Caco-2 (cell line): ENCODE data around the gene SORL1. TPM values are rescaled to one million over a fixed set of nuclear protein-coding genes. Genes with fewer than 3 reads are reported as not detected.

Experiments used
- BruUV-seq: library from RNA; stranded (reverse); fragments of 400-500 nt; replicated peaks from 2 replicates; lab custom pipeline; 2021; lab: Mats Ljungman, UMichigan
- CTCF ChIA-PET: fragments of 300-600 bp; sonication (Branson Sonifier 250); formaldehyde crosslinking; loops from one replicate; lab custom pipeline; 2022; ENCODE audit warnings: antibody characterized with exemption; lab: Charles Lee
- POLR2A ChIA-PET: fragments of 300-600 bp; sonication (Branson Sonifier 250); formaldehyde crosslinking; loops from one replicate; lab custom pipeline; 2022; ENCODE audit warnings: antibody characterized with exemption; lab: Charles Lee
- DNase-seq, 2 experiments: peaks; one replicate each; pipeline versions ENCODE4 v3.0.0 to v3.0.0-alpha.2; 2020 to 2022
- H3K27me3 ChIP-seq: replicated peaks from 2 replicates; pipeline ENCODE4 v1.6.0; 2011; ENCODE audit warnings: low read length; ENCODE audit not compliant: control insufficient read depth, insufficient read depth
- H3K36me3 ChIP-seq: 2 replicates; pipeline ENCODE4 v1.5.1; 2011; ENCODE audit warnings: low read length; ENCODE audit not compliant: control insufficient read depth, insufficient read depth
- H3K4me1 ChIP-seq: fragments of 250-450 bp; sonication (Bioruptor Pico); 2 replicates; pipeline ENCODE4 v1.5.1; 2020; ENCODE audit warnings: mild to moderate bottlenecking
- H3K4me3 ChIP-seq: 2 replicates; pipeline ENCODE4 v1.5.1; 2011; ENCODE audit warnings: low read depth, mild to moderate bottlenecking, control low read depth, low read length
- H3K9me3 ChIP-seq: fragments of 250-450 bp; sonication (Bioruptor Pico); 2 replicates; pipeline ENCODE4 v1.5.1; 2020; ENCODE audit warnings: mild to moderate bottlenecking, moderate library complexity
- H3K27ac Mint-ChIP-seq: one replicate; pipeline ENCODE4 v1.8.0; 2022; ENCODE audit warnings: mixed read lengths; ENCODE audit not compliant: unreplicated experiment
- H3K27me3 Mint-ChIP-seq: one replicate; pipeline ENCODE4 v1.8.0; 2022; ENCODE audit warnings: mixed read lengths; ENCODE audit not compliant: insufficient read depth, unreplicated experiment
- H3K36me3 Mint-ChIP-seq: one replicate; pipeline ENCODE4 v1.8.0; 2022; ENCODE audit warnings: mild to moderate bottlenecking, mixed read lengths; ENCODE audit not compliant: insufficient read depth, unreplicated experiment
- H3K4me1 Mint-ChIP-seq: one replicate; pipeline ENCODE4 v1.8.0; 2022; ENCODE audit warnings: low read depth, mixed read lengths; ENCODE audit not compliant: unreplicated experiment
- H3K4me3 Mint-ChIP-seq: one replicate; pipeline ENCODE4 v1.8.0; 2022; ENCODE audit warnings: mild to moderate bottlenecking, moderate library complexity, mixed read lengths; ENCODE audit not compliant: unreplicated experiment
- H3K9me3 Mint-ChIP-seq: one replicate; pipeline ENCODE4 v1.8.0; 2022; ENCODE audit warnings: mixed read lengths; ENCODE audit not compliant: unreplicated experiment
- CTCF ChIP-seq, 2 experiments: fragments of 200-600 bp in 1 of 2; IDR thresholded peaks; 1 replicate in 1 of 2; 2 replicates in 1 of 2; pipeline versions ENCODE4 v1.5.1 to v1.8.0; 2011 to 2022; ENCODE audit warnings: antibody characterized with exemption in 1 of 2, control low read depth in 1 of 2, inconsistent platforms in 1 of 2, low read depth in 1 of 2, low read length in 1 of 2, mild to moderate bottlenecking in 1 of 2, moderate library complexity in 1 of 2; ENCODE audit not compliant: insufficient read depth in 1 of 2, severe bottlenecking in 1 of 2, unreplicated experiment in 1 of 2
- intact Hi-C: fragments of 100-400 bp; cut with micrococcal nuclease; formaldehyde crosslinking; loops from one replicate; pipeline ENCODE4 v1.10.0; 2022; ENCODE audit not compliant: unreplicated experiment
- total RNA-seq: library from RNA; stranded (reverse); gene quantifications from 2 replicates; pipeline ENCODE4 v1.2.3, GENCODE V29; 2022

SORL1 gene
- total RNA-seq, 1 experiment from 2014 or later: 26.3 TPM

DNA sequence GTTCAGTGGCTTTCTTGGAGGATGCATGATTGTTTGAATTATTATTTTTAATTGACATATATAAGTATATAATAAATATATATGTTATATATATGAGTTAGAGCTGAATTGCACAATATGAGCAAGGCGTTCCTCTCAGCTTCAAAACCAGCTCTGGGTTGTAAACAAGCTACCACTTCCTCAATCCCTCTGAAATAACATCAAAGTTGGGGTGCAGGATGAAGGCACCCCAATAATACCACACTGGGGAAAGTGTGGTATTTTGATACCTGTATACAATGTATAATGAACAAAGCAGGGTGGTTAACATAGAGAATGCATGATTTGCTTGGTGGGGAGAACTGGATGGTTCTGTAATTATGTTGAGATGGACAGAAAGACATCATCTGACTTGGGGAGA lies 1.7 kb upstream of the SORL1 start:
- BruUV-seq: no TSS peak
- ChIA-PET POLR2A (interaction anchor here (1.1 kb wide), 1 partner anchor 158 kb away, joined by 6 read pairs; the partner anchor contains the start of gene SC5D), CTCF (interaction anchor here (1.3 to 1.6 kb wide), 2 partner anchors 129 to 141 kb away, joined by 4 to 5 read pairs; no protein-coding TSS in a partner anchor)
- peaks cover 40% of the 10 kb centered on the region for H3K4me1 ChIP-seq
- intact Hi-C loops: loop anchor here (5.0 kb wide), 3 partner anchors 82 to 193 kb away; no protein-coding TSS in a partner anchor
- peak overlapping the region; percentile 47; the same call in 1 of the 2 replicates for H3K4me3 ChIP-seq
- no peak for DNase-seq
- H3K27me3 ChIP-seq: no peaks in the 10 kb centered on the region
- H3K9me3 Mint-ChIP-seq: no peaks in the 10 kb centered on the region
- H3K9me3 ChIP-seq: no peaks in the 10 kb centered on the region
- H3K36me3 Mint-ChIP-seq: no peaks in the 10 kb centered on the region
- no peaks in the 10 kb centered on the region for H3K27me3 Mint-ChIP-seq
- H3K27ac Mint-ChIP-seq: no peak overlapping the region
- no peaks in the 10 kb centered on the region for H3K36me3 ChIP-seq
- TF ChIP-seq CTCF (IDR thresholded peaks at IDR 0.05; ENCODE audit: insufficient read depth in 1 of 2, low read depth in 1 of 2, low read length in 1 of 2, severe bottlenecking in 1 of 2, unreplicated experiment in 1 of 2): no peak
- H3K4me1 Mint-ChIP-seq: peaks cover 37% of the 10 kb centered on the region
- peak overlapping the region; percentile 90 for H3K4me3 Mint-ChIP-seq

DNA sequence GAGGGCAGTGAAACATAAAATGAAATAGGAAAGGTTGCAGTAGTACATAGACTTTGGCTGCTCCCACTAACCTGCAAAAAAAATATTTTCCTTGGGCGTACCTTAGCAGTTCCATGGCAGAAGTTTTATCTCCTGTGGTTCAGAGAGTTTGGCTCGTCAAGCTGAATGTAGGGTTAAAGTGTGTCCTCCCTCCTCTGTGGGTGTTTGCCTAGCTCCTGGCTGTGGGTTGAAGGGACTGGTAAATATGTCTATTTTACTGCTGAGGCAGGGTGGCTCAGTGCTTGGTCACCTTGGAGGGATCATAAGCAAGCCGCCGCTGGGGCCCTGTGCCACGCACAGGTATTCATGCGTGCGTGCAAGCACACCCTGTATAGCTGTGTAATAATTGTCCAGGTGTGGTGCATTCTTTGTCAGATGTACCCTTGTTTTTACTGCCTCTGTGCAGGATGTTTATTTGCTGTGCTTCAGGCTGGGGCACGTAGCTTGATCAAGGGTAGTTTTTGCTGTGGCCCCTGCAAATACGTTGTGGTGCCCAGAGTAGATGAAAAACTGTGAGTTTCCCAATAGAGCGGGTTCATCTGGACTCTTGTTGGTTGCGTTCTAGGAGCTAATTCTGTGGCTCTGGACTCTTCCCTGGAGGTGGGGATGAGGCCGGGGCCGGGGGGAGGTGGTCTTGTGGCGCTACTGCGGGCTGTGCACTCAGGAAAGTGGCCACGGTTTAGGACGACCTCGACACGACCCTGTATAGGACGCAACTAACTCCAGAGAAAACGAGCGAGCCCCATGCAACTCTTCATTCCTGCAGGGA lies 732 bp upstream of the SORL1 start:
- H3K36me3 Mint-ChIP-seq: no peaks in the 10 kb centered on the region
- TF ChIP-seq CTCF (IDR thresholded peaks at IDR 0.05; ENCODE audit: insufficient read depth in 1 of 2, low read depth in 1 of 2, low read length in 1 of 2, severe bottlenecking in 1 of 2, unreplicated experiment in 1 of 2): no peak
- H3K27me3 ChIP-seq: no peaks in the 10 kb centered on the region
- ChIA-PET CTCF (interaction anchor here (0.6 to 2.0 kb wide), 7 partner anchors 13 to 140 kb away, joined by 3 to 10 read pairs (median 4); no protein-coding TSS in a partner anchor), POLR2A (interaction anchor here (0.5 to 1.1 kb wide), 4 partner anchors 15 to 159 kb away, joined by 3 to 6 read pairs (median 4); partner anchors contain the start of gene SC5D)
- H3K36me3 ChIP-seq: no peaks in the 10 kb centered on the region
- peaks cover 30% of the 10 kb centered on the region for H3K4me1 ChIP-seq
- peak overlapping the region; percentile 90 for H3K4me3 Mint-ChIP-seq
- H3K9me3 ChIP-seq: no peaks in the 10 kb centered on the region
- DNase-seq: peak; percentile 66 to 87
- no TSS peak for BruUV-seq
- H3K27ac Mint-ChIP-seq: peak overlapping the region; percentile 54
- intact Hi-C loops: loop anchor here (1.0 to 5.0 kb wide), 4 partner anchors 81 to 194 kb away; no protein-coding TSS in a partner anchor
- H3K27me3 Mint-ChIP-seq: no peaks in the 10 kb centered on the region
- no peaks in the 10 kb centered on the region for H3K9me3 Mint-ChIP-seq
- H3K4me1 Mint-ChIP-seq: peaks cover 28% of the 10 kb centered on the region
- peak overlapping the region; percentile 47 for H3K4me3 ChIP-seq

DNA sequence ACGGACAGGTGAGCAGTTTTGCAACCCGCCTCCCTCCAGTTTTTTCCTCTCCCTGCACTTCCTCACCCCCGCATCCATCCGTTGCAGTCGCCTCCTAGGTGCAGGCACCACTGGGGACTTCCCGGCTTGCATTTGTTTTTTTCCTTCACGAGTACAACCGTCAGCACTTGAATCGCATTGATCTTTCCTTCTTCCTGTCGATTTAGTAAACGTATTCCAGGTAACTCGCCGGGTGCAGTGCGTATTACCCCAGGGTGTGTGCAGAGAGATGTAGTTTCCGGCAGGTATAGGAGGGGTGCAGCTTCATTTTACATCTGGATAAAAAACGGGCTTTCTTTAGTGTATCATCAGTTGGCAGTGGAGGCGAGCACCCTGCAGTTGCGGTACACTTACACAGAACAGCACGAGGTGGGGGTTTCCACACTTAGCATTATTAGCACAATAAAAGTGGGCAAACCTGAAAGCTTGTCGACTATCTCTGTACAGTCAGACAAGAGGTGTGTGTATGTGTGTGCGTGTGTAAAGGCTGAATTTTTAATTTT lies 566 bp downstream of the SORL1 start, which contains the start of gene SORL1-AS1:
SORL1-AS1 (minus strand) TSS at position 359 of the 542 bp plus-strand sequence.
- peak in 1 of 2 experiments; percentile 59 for DNase-seq
- Histone ChIP-seq H3K36me3 (no peaks in the 10 kb centered on the region), H3K9me3 (no peaks in the 10 kb centered on the region), H3K27me3 (no peaks in the 10 kb centered on the region), H3K4me3 (peak within 1 kb of the TSS; percentile 47), H3K4me1 (peaks cover 30% of the 10 kb centered on the region)
- peak within 1 kb of the TSS; percentile 58 for H3K27ac Mint-ChIP-seq
- intact Hi-C loops: loop anchor here (1.0 to 5.0 kb wide), 7 partner anchors 14 to 195 kb away; no protein-coding TSS in a partner anchor
- peaks cover 28% of the 10 kb centered on the region for H3K4me1 Mint-ChIP-seq
- no peak for TF ChIP-seq CTCF (IDR thresholded peaks at IDR 0.05; ENCODE audit: insufficient read depth in 1 of 2, low read depth in 1 of 2, low read length in 1 of 2, severe bottlenecking in 1 of 2, unreplicated experiment in 1 of 2)
- ChIA-PET CTCF (interaction anchor here (0.7 to 2.0 kb wide), 4 partner anchors 25 to 206 kb away, joined by 3 to 8 read pairs (median 4); no protein-coding TSS in a partner anchor), POLR2A (no interaction called here)
- no peaks in the 10 kb centered on the region for H3K27me3 Mint-ChIP-seq
- peak within 1 kb of the TSS; percentile 90 for H3K4me3 Mint-ChIP-seq
- no peaks in the 10 kb centered on the region for H3K9me3 Mint-ChIP-seq
- H3K36me3 Mint-ChIP-seq: no peaks in the 10 kb centered on the region
- no TSS peak for BruUV-seq
